LNCAP (cell line): ENCODE results near the gene SPATA13.

Experiments
- TF ChIP-seq, protein P1 (sequence below): fragments of 450-650 bp; IDR thresholded peaks from 2 replicates; pipeline ENCODE4 v1.5.1; 2017; ENCODE audit warnings: mild to moderate bottlenecking

SPATA13 gene

DNA sequence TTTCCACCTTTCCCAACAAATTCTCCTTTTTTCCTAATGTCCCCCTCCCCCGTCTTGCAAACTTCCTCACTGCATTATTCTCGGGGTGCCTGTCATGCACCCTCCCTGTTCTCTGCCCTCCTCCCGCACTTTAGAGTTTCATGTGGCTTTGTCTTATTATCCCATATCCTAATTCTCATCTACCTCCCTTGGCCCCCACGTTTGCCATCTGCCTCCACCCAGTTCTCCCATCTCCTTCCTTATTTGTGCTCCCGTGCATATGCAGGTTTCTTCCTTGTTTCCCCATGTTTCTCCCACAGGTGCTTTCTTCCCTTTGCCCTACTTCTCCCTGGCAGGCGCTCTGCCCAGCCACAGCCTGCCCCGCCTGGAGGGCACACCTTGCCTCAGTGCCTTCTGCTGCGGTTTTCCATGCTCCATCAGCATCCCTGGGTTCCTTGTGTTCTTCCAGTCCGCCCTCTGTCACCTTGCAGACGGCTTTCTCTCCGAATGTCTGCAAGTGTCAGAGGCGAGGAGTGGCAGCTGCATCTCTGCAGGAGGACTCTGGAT, 1.5 kb downstream of the SPATA13 start:
- TF ChIP-seq, protein P1, sequence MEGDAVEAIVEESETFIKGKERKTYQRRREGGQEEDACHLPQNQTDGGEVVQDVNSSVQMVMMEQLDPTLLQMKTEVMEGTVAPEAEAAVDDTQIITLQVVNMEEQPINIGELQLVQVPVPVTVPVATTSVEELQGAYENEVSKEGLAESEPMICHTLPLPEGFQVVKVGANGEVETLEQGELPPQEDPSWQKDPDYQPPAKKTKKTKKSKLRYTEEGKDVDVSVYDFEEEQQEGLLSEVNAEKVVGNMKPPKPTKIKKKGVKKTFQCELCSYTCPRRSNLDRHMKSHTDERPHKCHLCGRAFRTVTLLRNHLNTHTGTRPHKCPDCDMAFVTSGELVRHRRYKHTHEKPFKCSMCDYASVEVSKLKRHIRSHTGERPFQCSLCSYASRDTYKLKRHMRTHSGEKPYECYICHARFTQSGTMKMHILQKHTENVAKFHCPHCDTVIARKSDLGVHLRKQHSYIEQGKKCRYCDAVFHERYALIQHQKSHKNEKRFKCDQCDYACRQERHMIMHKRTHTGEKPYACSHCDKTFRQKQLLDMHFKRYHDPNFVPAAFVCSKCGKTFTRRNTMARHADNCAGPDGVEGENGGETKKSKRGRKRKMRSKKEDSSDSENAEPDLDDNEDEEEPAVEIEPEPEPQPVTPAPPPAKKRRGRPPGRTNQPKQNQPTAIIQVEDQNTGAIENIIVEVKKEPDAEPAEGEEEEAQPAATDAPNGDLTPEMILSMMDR: no peak

DNA sequence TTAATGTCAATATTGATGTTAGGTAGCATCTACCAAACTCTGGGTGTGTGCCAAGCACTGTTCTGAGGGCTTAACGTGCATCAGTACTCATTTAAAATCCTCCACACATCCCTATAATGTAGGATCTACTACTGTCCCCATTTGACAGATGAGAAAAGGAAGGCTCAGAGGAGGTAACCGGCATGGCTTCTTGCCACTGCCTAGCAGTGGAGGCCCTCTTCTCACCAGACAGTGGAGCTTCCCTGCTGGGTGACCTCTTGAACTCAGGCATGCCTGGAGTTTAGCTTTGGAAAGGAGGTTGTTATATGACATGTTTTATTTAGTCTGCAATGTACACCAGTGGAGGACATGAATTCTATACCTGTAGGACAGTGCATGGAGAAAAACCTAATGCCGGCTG, 2.1 kb downstream of the SPATA13 start:
- TF ChIP-seq, protein P1: no peak

DNA sequence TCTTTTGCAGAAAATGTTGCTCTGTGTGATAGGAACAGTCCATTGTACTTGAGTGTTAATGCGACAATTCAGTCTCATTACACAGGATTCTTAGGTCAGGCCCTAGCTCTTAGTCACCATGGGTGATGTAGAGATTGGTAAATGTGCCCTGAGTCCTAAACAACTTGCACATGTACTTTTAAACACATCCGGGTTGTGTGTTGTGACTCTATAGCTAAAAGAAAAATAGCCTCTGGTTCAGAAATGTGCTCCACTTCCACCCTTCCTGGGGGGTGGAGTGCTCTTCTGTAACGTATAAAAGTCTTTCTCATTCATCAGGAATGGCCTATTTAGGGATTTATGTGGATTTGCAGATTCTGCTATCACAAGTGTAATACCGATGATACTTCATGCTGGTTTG, 5.2 kb downstream of the SPATA13 start:
- TF ChIP-seq, protein P1: no peak

DNA sequence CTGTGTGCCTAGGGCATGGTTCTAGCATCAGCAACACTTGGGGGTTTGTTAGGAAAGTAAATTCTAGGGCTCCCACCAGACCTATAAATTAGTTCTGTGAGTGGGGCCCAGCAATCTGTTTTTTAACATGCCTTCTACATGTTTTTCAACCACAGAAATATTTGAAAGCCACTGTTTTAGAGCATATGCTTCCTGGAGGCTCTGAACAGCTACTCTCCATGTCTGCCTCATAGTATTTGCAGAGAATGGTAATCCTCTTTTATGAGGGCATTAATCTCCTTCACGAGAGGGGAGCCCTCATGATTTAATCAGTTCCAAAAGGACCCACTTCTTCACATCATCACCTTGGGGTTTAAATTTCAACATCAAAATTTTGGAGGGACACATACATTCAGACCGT, 6.0 kb downstream of the SPATA13 start:
- TF ChIP-seq, protein P1: no peak

DNA sequence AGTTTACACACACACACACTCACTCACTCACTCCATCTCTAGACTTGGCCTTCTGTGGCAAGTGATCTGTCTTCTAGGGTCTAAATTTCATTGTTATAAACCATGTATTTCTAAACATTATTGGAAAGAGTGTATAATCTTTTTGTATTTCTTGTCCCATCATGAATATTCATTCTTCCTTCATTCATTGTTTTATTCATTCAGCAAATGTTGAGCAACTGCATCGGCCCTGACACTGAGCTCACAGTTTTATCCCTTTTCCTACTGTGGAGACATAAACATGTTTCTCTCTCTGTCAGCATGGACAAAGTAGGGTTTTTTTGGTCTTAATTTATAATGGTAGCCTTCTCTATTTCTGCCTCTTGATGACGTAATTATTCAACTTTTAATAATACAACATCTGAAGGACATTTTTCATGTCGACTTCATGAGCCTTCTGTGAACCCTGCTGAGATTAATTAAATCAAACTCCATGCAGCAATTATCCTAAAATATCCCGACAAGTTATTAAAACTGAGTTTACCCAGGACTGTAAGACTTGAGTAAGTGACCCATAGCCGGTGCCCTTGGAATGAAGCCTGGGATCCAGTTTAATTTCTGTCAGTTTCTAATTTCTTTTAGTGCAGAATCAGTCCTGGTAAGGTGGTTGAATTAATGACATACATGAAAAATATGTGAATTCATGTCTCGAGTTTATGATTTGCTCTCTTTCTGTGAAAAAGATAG, 7.3 kb downstream of the SPATA13 start:
- TF ChIP-seq, protein P1: no peak

DNA sequence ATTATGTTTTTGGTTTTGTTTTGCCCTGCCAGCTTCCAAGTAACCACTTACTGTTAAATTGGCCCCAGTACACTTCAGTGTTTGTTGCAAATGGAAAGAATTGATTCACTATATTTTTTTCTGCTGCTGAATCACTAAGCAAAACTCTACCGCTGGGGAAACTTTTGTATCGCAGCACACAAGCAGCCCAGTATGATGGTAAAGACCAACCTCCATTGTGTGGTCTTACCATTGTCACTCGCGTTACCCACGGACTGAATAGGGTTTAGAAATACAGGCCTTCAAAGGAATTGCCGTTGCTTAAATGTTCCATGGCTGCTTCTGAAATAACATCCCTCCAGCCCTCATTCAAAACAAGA, 7.9 kb downstream of the SPATA13 start:
- TF ChIP-seq, protein P1: no peak

DNA sequence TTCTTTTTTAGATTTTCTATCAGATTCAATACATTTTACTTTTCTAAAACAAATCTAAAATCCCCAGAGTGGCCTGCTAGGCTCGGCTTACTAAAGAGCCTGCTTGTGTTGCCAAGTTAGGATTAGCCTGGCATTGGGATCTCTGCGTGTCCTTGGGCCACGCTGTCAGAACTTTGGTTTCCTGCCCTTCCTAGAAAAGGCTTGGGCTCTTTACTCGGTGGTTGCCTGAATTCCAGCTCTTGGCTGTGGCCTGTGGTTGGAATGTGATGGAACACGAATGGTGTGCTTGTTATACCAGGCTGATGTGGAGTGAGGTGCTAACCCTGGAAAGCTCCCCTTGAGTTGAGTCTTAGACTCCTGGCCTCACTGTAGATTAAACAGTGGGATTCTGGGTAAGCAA, 8.5 kb downstream of the SPATA13 start:
- TF ChIP-seq, protein P1: no peak

DNA sequence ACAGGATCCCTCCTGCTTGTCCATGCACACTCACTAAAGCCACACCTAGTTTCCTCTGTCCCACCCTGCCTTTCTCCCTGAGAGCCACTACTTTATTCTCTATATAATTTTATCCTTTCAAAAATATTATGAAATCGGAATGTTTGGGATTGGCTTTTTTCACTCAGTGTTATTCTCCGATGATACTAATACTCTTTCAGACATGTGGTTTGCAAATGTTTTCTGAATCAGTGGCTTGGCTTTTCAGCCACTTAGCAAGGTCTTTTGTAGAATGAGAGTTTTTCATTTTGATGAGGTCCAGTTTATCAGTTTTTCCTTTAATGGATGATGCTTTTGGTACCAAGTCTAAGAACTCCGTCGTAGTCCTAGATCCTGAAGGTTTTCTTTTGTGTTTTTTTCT, 11.6 kb downstream of the SPATA13 start:
- TF ChIP-seq, protein P1: no peak
